GM19240 (cell line): ENCODE results near the gene MAGI2.

Experiments
- DNase-seq: peaks from one replicate; pipeline ENCODE4 v3.0.0; 2011; ENCODE audit warnings: low spot score; ENCODE audit not compliant: insufficient read length

Gene MAGI2

GRCh38 chr7:78438433-78438832 is 1015.0 kb downstream of the MAGI2 start:
- no peak for DNase-seq

DNA sequence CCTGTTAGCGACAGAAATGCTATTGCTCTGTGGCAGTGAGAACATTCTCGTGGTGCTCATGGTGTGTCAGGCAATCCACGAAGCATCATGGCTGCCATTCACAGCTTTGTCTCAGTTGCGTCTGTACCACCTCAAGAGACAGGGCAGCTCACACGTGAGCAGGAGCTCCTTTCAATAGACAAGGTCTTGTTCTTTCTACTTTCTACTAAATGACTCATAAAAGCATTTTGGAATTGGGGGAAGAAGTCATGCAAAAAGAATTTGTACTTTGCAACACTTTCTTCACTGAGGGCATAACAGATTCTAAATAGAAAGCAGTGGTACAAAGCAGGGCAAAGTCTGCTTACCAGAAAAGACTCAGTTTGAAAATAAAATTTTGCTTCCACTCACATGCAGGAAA is 1016.3 kb downstream of the MAGI2 start:
- DNase-seq, result no peak

- DNase-seq, result no peak
These were observed 1018.1 kb downstream of the MAGI2 start for GRCh38 chr7:78435355-78435754.

- DNase-seq, result no peak
These were observed 1019.2 kb downstream of the MAGI2 start for GRCh38 chr7:78434281-78434680.

DNA sequence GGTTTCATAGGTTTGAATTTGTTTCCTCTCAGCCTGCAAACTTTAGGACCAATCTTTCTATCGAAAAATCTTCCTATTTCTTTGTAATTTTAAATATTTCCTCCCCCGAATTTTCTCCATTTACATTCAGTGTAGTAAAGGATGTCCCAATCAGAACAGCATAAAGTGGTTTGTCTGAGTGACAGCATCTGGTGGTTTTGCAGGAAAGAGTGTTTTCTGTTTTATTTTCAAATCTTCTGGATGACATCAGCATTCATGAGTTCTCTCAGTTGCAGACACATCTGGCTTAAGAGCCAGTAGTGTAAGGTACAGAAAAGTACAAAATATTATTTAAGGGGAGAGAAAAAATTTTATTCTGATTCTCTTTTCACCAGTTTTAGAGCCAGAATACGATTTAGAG is 1020.0 kb downstream of the MAGI2 start:
- DNase-seq, result no peak

DNA sequence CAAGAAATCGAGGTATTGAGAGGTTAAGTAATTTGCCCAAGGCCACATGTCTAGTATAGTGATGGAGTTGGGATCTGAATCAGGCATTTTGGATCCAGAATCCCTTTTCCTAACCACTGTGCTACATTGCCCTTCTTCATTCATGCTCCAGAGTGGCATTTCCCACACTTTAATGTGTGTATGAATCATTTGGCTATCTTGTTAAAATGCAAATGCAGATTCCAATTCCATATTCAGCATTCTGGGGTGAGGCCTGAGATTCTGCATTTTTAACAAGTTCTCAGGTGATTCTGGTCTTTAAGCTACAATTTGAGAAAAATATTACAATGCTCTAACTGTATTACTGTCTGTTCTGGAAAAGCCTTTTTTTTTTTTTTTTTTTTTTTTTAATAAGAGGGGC is 1023.6 kb downstream of the MAGI2 start:
- no peak for DNase-seq

DNA sequence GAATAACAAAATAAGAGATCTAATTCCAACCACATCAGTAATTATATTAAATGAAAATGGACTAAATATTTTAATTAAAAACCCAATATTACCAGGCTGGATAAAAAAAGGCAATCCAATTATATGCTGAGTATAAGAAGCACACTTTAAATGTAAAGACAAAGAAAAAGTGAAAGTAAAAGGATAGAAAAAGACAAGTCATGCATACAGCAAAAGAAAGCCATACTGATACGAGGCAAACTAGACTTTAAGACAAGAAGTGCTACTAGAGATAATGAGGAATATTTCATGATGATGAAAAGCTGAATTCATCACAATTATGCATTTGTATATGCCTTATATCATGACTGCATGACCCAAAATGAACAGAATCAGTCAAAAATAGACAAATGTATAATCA is 1026.3 kb downstream of the MAGI2 start:
- no peak for DNase-seq

GRCh38 chr7:78420001-78420400 is 1033.5 kb downstream of the MAGI2 start:
- no peak for DNase-seq

DNA sequence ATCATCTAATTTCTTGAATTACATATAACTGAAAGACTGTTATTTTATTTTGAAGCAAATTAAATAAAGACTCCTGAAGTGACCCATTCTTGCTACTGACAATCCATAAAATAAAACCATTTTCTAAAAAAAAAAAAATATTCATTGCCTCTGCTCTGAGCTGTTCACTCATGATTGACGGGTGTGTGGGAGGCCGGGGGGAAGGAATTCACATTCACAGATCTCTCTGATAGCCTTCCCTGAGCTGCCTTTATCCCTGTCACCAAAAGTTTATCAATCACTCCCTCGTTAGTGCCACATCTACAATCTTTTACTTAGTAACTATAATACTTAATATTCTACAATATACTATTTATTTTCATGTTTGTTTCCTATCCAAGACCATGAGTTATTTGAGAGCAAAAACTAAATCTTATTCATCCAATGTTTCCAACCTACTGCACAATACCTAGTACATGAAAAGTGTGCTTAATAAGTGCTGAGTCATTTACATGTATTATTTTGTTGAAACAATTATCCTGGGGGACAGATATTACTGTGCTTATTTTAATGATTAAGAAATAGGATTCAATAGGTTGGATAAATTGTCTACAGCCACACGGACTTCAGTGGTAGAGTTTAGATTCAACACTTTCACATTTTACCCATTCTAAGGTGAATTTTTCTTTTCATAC is 1036.2 kb downstream of the MAGI2 start:
- no peak for DNase-seq

- DNase-seq, result no peak
These were observed 1039.9 kb downstream of the MAGI2 start for GRCh38 chr7:78413568-78413967.

DNA sequence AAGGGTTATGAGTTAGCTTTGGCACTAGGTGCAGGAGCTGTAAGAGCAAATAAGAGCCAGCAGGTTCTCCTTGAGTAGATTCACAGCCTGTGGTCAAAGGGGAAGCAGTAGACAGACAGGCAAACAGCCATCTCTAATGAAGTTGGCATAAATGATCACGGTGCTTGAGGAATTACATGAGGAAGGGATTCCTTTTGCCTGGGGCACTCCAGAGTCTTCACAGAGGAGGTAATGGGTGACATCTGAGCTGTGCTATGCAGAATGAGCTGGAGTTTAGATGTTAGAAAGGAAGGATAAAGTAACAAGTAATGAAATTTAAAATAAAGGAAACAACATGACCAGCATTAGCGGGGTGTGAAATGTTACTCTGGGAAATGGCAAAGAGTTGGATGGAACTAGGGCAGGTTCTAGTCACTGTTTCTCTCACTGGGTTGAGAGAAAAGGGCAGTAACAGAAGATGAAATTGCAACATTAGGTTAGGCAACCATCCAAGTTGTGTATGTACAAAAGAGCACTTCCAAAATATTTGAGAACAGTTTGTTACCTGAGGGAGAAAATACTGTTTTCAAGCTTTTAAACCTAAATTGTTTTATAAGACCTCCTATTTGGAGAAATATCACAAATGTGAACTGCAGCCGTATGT is 1041.1 kb downstream of the MAGI2 start:
- no peak for DNase-seq

DNA sequence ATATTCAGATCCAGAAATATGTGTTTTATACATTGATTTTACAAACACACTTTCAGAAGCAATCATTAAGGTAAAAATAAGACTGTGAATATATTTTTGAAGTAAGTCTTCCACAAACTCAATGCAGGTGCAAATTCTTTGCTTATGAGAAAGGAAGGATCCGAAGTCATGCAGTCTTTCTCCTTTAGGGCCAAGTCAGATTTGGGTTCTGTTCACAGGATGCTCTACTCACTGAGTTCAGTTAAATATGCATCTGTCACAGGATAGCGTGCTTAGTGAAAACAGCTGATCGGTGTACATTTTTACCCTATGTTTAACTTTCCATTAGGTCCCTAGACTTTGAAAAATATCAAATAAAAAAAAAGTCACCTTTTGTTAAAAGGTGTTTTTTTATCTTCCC is 1046.4 kb downstream of the MAGI2 start:
- no peak for DNase-seq

- DNase-seq, result no peak
These were observed 1046.9 kb downstream of the MAGI2 start for GRCh38 chr7:78406531-78406930.

DNA sequence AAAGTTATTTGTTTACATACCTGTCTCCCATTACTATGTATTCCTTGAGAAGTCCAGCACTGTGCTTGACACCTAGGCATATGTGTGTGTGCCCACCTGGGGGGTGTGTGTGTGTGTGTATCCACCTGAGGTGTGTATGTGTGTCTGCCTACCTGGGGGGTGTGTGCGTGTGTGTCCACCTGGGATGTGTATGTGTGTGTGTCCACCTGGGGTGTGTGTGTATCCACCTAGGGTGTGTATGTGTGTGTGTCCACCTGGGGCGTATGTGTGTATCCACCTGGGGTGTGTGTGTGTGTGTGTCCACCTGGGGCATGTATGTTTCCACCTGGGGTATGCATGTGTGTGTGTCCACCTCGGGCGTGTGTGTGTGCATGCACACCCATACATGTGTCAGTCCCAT is 1051.4 kb downstream of the MAGI2 start:
- no peak for DNase-seq

GRCh38 chr7:78400038-78400437 is 1053.4 kb downstream of the MAGI2 start:
- no peak for DNase-seq

DNA sequence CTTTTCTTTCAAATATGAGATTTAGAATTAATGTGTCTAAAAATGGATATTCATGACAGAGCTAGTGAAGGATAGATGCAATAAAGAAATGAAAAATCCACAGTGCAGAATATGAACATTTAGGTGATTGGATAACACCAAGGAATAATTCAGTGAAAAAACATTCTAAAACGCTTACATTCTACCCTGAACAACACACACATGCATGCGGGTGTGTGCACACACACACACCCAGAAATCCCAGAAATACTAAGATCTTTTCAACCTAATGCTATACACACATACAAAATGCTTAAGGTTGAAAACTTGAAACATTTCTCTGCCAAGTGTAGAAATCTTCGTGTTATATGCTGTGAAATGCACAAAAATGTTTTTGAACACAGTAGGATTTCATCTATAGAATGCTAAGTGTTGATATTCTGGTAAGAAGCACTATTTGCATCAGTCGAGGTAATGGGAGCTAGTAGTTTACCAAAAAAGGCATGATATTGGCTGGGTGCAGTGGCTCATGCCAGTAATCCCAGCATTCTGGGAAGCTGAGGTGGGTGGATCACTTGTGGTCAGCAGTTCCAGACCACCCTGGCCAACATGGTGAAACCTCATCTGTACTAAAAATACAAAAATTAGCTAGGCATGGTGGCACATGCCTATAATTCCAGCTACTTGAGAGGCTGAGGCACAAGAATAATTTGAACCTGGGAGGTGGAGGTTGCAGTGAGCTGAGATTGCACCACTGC is 1054.3 kb downstream of the MAGI2 start:
- DNase-seq, result no peak

- no peak for DNase-seq
These were observed 1054.9 kb downstream of the MAGI2 start for GRCh38 chr7:78398576-78398975.

DNA sequence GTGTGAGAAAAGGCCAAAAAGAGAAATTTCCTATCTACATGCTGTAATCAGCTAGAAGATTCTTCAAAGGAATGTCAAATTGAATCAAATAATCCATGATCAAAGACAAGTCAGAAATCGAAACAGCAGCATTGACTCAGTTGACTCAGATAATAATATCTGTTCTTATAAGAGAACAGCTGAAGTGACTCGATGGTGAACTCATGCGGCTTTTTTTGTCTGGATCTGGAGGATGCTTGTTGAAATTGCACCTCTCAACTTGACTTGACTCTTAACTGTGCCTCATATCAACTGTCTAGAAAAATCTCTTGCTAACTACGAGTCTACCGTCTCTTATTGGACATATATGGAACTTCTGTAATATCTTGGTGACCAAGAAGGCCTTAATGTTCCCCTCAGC is 1055.4 kb downstream of the MAGI2 start:
- no peak for DNase-seq

DNA sequence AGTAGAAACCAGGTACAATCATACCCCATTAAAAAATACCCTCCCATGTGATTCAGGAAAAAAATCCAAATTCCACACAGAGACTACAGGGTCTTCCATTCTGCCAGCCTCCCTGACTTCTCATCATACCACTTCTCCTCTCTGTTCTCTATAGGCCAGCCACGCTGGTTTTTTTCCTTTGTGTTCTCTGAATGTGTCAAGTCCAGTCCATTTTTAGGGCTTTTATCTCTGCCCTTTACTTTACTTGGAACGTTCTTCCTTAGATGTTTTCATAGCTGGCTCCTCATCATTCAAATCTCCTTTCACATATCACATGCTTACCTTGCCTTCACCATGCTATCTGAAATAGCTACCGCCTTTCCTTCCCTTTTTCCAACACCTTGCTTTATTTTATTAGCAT is 1057.3 kb downstream of the MAGI2 start:
- no peak for DNase-seq

GRCh38 chr7:78395298-78396036 is 1058.0 kb downstream of the MAGI2 start:
- DNase-seq, result no peak

- no peak for DNase-seq
These were observed 1064.4 kb downstream of the MAGI2 start for GRCh38 chr7:78389022-78389421.

DNA sequence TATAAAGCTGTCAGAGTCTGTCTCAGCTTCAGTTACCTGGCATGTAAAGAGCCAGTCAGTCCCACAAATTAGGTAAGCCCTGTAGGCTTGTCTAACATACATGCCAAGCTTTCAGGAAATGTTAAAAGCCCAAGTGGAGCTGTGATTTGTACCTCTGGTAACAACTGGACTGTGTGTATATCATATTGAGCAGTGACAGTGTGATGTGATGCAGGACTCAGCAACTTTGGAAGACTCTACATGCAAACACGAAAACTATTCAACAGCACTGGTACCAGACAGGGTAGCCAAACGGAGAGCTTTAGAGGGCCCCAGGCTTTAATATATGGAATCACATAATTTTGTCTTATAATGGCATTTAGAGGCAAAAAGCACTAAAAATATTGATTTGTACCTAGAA is 1066.9 kb downstream of the MAGI2 start:
- DNase-seq, result no peak
